OCI-LY3 (cell line): ENCODE results near the gene CDH23.

Source experiments
- H2AFZ ChIP-seq: fragments of 200-600, 300-600 bp; shearing (Covaris generic); 2 replicates; pipeline ENCODE4 v1.6.0; 2014; ENCODE audit warnings: antibody characterized with exemption, low read depth, low read length
- H3K27ac ChIP-seq: fragments of 200-600, 300-600 bp; sonication (generic); 2 replicates; pipeline ENCODE4 v1.5.1; 2014; ENCODE audit warnings: mild to moderate bottlenecking, low read length, moderate library complexity, mixed read lengths
- H3K27me3 ChIP-seq: fragments of 200-600, 300-600 bp; sonication (generic); 2 replicates; pipeline ENCODE4 v1.6.1; 2014; ENCODE audit warnings: low read depth, low read length, mixed read lengths
- H3K36me3 ChIP-seq: fragments of 200-600, 300-600 bp; sonication (generic); replicated peaks from 2 replicates; pipeline ENCODE3; 2014; ENCODE audit warnings: low read depth, low read length, mixed read lengths
- H3K4me1 ChIP-seq: fragments of 300-600, 200-600 bp; sonication (generic); 2 replicates; pipeline ENCODE4 v1.6.1; 2014; ENCODE audit warnings: low read length, mixed read lengths
- H3K4me2 ChIP-seq: fragments of 200-600, 300-600 bp; sonication (generic); 2 replicates; pipeline ENCODE4 v1.6.1; 2014; ENCODE audit warnings: low read length, mixed read lengths
- H3K4me3 ChIP-seq: fragments of 300-600, 200-600 bp; sonication (generic); 2 replicates; pipeline ENCODE4 v1.5.1; 2014; ENCODE audit warnings: antibody characterized with exemption, mild to moderate bottlenecking, low read length, moderate library complexity
- H3K79me2 ChIP-seq: fragments of 300-600, 200-600 bp; shearing (Covaris generic); 2 replicates; pipeline ENCODE4 v1.6.1; 2014; ENCODE audit warnings: mild to moderate bottlenecking, low read length, mixed read lengths
- H3K9ac ChIP-seq: fragments of 300-600, 200-600 bp; shearing (Covaris generic); 2 replicates; pipeline ENCODE4 v1.6.0; 2014; ENCODE audit warnings: mild to moderate bottlenecking, low read length, moderate library complexity
- H3K9me3 ChIP-seq: fragments of 200-600, 300-600 bp; shearing (Covaris generic); 2 replicates; pipeline ENCODE4 v1.6.1; 2014; ENCODE audit warnings: low read length, mixed read lengths; ENCODE audit not compliant: insufficient read depth
- H4K20me1 ChIP-seq: fragments of 200-600, 300-600 bp; sonication (generic); 2 replicates; pipeline ENCODE4 v1.6.1; 2016; ENCODE audit warnings: low read length, mixed read lengths; ENCODE audit not compliant: insufficient read depth
- EZH2phosphoT487 ChIP-seq: fragments of 200-600 bp; shearing (Covaris generic); IDR thresholded peaks from 2 replicates; pipeline ENCODE4 v1.6.1; 2018; ENCODE audit warnings: antibody characterized with exemption, mixed run types, low read depth
- TF ChIP-seq, protein P1 (sequence below): fragments of 200-600, 300-600 bp; sonication (generic); IDR thresholded peaks from 2 replicates; pipeline ENCODE4 v1.5.1; 2014; ENCODE audit warnings: antibody characterized with exemption, low read length, low read depth

Gene CDH23

DNA sequence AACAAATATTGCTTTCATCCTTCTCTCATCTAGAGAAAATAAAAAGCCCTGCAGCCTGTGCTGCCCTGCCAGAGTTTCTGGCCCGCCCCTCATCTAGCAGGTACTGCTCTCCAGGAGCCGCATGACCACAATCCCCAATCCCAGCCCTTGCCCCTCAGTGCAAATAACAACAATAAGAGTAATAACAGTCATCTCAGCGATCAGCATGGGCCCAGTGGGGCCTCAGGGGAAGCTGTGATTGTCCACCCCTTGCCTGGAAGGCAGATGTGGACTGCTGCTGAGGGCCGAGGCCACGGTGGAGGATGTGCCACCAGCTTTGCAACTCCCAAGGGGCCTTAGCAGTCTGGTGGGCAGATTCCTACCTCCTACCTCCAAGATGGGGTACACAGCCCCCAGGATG, 106.1 kb downstream of the CDH23 start:
- Histone ChIP-seq H3K4me3 (no peak overlapping the region), H3K79me2 (no peaks in the 10 kb centered on the region), H4K20me1 (no peaks in the 10 kb centered on the region), H3K36me3 (no peaks in the 10 kb centered on the region), H3K4me1 (no peaks in the 10 kb centered on the region), H3K27ac (no peak overlapping the region), H3K4me2 (no peak overlapping the region), H2AFZ (no peak overlapping the region), H3K9me3 (no peaks in the 10 kb centered on the region), H3K27me3 (peaks cover 9% of the 10 kb centered on the region), H3K9ac (no peak overlapping the region)
- no peak for TF ChIP-seq EZH2phosphoT487
- TF ChIP-seq, protein P1, sequence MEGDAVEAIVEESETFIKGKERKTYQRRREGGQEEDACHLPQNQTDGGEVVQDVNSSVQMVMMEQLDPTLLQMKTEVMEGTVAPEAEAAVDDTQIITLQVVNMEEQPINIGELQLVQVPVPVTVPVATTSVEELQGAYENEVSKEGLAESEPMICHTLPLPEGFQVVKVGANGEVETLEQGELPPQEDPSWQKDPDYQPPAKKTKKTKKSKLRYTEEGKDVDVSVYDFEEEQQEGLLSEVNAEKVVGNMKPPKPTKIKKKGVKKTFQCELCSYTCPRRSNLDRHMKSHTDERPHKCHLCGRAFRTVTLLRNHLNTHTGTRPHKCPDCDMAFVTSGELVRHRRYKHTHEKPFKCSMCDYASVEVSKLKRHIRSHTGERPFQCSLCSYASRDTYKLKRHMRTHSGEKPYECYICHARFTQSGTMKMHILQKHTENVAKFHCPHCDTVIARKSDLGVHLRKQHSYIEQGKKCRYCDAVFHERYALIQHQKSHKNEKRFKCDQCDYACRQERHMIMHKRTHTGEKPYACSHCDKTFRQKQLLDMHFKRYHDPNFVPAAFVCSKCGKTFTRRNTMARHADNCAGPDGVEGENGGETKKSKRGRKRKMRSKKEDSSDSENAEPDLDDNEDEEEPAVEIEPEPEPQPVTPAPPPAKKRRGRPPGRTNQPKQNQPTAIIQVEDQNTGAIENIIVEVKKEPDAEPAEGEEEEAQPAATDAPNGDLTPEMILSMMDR: no peak

- peaks cover 5% of the 10 kb centered on the region; the same call in 1 of the 2 replicates for H3K27me3 ChIP-seq
- no peak for TF ChIP-seq EZH2phosphoT487
- TF ChIP-seq, protein P1: no peak
- H3K9ac ChIP-seq: no peak overlapping the region
- no peaks in the 10 kb centered on the region for H3K4me1 ChIP-seq
- H3K79me2 ChIP-seq: no peaks in the 10 kb centered on the region
- no peak overlapping the region for H2AFZ ChIP-seq
- no peak overlapping the region for H3K4me2 ChIP-seq
- H3K36me3 ChIP-seq: no peaks in the 10 kb centered on the region
- H3K4me3 ChIP-seq: no peak overlapping the region
- H4K20me1 ChIP-seq: no peaks in the 10 kb centered on the region
- H3K9me3 ChIP-seq: no peaks in the 10 kb centered on the region
- H3K27ac ChIP-seq: no peak overlapping the region
Measured at GRCh38 chr10:71504168-71504567, 107.4 kb downstream of the CDH23 start.

DNA sequence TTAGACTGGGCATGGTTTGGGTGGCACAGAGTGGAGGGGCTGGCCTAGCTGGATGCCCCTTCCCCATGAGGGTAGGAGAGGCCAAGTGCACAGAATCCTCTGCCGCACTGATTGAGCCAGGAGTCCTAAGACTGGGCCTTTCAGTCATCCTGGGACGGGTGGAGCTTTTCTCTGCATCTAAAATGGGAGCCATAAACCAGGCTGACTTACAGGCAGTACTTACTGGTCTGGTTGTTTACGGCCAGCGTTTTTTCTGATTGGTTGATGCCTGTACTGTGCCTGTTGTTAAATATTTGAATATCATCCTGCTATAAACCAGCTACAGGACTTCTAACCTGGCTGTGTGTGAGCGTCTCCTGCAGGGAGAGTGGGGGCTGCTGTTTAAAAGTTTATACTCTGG, 107.8 kb downstream of the CDH23 start:
- Histone ChIP-seq H3K36me3 (no peaks in the 10 kb centered on the region), H3K9me3 (no peaks in the 10 kb centered on the region), H3K79me2 (no peaks in the 10 kb centered on the region), H3K4me2 (no peak overlapping the region), H3K4me3 (no peak overlapping the region), H3K9ac (no peak overlapping the region), H3K27ac (no peak overlapping the region), H3K4me1 (no peaks in the 10 kb centered on the region), H4K20me1 (no peaks in the 10 kb centered on the region), H3K27me3 (peaks cover 5% of the 10 kb centered on the region; the same call in 1 of the 2 replicates), H2AFZ (no peak overlapping the region)
- no peak for TF ChIP-seq EZH2phosphoT487
- TF ChIP-seq, protein P1: no peak

DNA sequence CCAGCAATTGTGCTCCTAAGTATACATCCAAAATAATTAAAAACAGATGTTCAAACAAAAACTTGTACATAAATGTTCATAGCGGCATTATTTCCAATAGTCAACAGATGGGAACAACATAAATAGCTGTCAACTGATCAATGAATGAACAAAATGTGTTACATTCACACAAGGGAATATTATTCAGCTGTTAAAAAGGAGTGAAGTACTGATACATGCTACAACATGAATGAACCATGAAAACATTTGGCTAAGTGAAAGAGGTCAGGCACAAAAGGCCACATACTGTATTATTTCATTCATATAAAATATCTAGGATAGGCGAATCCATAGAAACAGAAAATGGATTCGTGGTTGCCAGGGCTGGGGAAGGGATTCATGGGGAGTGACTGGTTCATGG, 109.1 kb downstream of the CDH23 start:
- no peak overlapping the region for H3K9ac ChIP-seq
- H3K4me1 ChIP-seq: no peaks in the 10 kb centered on the region
- H2AFZ ChIP-seq: no peak overlapping the region
- H3K27me3 ChIP-seq: peaks cover 5% of the 10 kb centered on the region; the same call in 1 of the 2 replicates
- no peak overlapping the region for H3K4me3 ChIP-seq
- H4K20me1 ChIP-seq: no peaks in the 10 kb centered on the region
- H3K4me2 ChIP-seq: no peak overlapping the region
- H3K36me3 ChIP-seq: no peaks in the 10 kb centered on the region
- no peak overlapping the region for H3K27ac ChIP-seq
- H3K9me3 ChIP-seq: no peaks in the 10 kb centered on the region
- H3K79me2 ChIP-seq: no peaks in the 10 kb centered on the region
- TF ChIP-seq, protein P1: no peak
- no peak for TF ChIP-seq EZH2phosphoT487
